K562 (cell line): ENCODE results near the gene RPS19. TPM values are rescaled to one million over a fixed set of nuclear protein-coding genes. Genes with fewer than 3 reads are reported as not detected.

ENCODE experiments used
- CBX2 ChIP-seq: fragments of 200-600 bp; sonication (generic); IDR thresholded peaks from one replicate; pipeline ENCODE4 v1.6.1; 2012; ENCODE audit warnings: mild to moderate bottlenecking, low read length, inconsistent platforms; ENCODE audit not compliant: insufficient read depth, poor library complexity, severe bottlenecking
- DACH1 ChIP-seq: fragments of 450-650 bp; IDR thresholded peaks from 2 replicates; pipeline ENCODE4 v1.6.1; 2018; ENCODE audit not compliant: partially characterized antibody
- FOSL1 ChIP-seq: fragments of 200-800 bp; sonication (Bioruptor generic); conservative IDR thresholded peaks from 2 replicates; pipeline ENCODE4 v1.6.1; 2016; ENCODE audit warnings: missing genetic modification characterization, missing compliant biosample characterization
- GATAD2B ChIP-seq: fragments of 450-650 bp; IDR thresholded peaks from 2 replicates; pipeline ENCODE4 v1.6.1; 2017; ENCODE audit warnings: mild to moderate bottlenecking, borderline replicate concordance
- MXI1 ChIP-seq: IDR thresholded peaks from 2 replicates; pipeline ENCODE4 v1.6.1; 2011; ENCODE audit warnings: low read depth, mild to moderate bottlenecking, improper control_type of control experiment, low read length
- NELFE ChIP-seq: IDR thresholded peaks from 2 replicates; pipeline ENCODE4 v1.6.1; 2011; ENCODE audit warnings: mild to moderate bottlenecking; ENCODE audit not compliant: insufficient read depth, insufficient read length
- NFIC ChIP-seq: fragments of 450-650 bp; IDR thresholded peaks from 2 replicates; pipeline ENCODE4 v1.6.1; 2017; ENCODE audit warnings: mild to moderate bottlenecking, inconsistent platforms
- SIN3A ChIP-seq, 2 experiments: fragments of 150-350 bp in 1 of 2; IDR thresholded peaks; 2 replicates each; pipeline ENCODE4 v1.6.1; 2011 to 2016; ENCODE audit warnings: borderline replicate concordance in 2 of 2, low read depth in 2 of 2, low read length in 2 of 2, mild to moderate bottlenecking in 2 of 2, moderate library complexity in 2 of 2; ENCODE audit not compliant: control insufficient read depth in 1 of 2
- SRF ChIP-seq, 2 experiments: fragments of 250-450, 450-650 bp in 1 of 2; sonication (Bioruptor Pico) in 1 of 2; sonication (generic) in 1 of 2; formaldehyde crosslinking; IDR thresholded peaks; 2 replicates each; pipeline versions ENCODE4 v1.5.0 to v1.5.1; 2020 to 2022; ENCODE audit warnings: mild to moderate bottlenecking in 1 of 2, missing genetic modification reagents in 1 of 2
- TAF15 ChIP-seq: fragments of 200-400 bp; formaldehyde crosslinking; IDR thresholded peaks from 2 replicates; pipeline ENCODE4 v1.6.1; 2017; ENCODE audit warnings: mild to moderate bottlenecking, low read depth, low read length, moderate library complexity
- TSC22D4 ChIP-seq: fragments of 450-650 bp; IDR thresholded peaks from 2 replicates; pipeline ENCODE4 v1.6.1; 2016; ENCODE audit warnings: missing genetic modification characterization, missing biosample characterization, control low read depth
- XRCC4 ChIP-seq: IDR thresholded peaks from one replicate; pipeline ENCODE4 v1.6.1; 2011; ENCODE audit not compliant: insufficient read depth, insufficient read length; ENCODE audit errors: extremely low read depth
- ZBTB1 ChIP-seq: sonication (generic); formaldehyde crosslinking; IDR thresholded peaks from 2 replicates; pipeline ENCODE4 v1.8.1; 2023; ENCODE audit warnings: missing genetic modification reagents, low read depth, mild to moderate bottlenecking, borderline replicate concordance
- ZNF586 ChIP-seq: fragments of 450-650 bp; formaldehyde crosslinking; conservative IDR thresholded peaks from 2 replicates; pipeline ENCODE4 v1.4.0; 2020; ENCODE audit warnings: mild to moderate bottlenecking, moderate library complexity
- ZNF696 ChIP-seq: fragments of 250-450 bp; sonication (Bioruptor Pico); conservative IDR thresholded peaks from 2 replicates; pipeline ENCODE4 v1.4.0; 2020; ENCODE audit warnings: mild to moderate bottlenecking, moderate library complexity
- ZNF75A ChIP-seq: fragments of 450-650 bp; formaldehyde crosslinking; IDR thresholded peaks from 2 replicates; pipeline ENCODE4 v1.4.0; 2020; ENCODE audit warnings: mild to moderate bottlenecking
- ZNF79 ChIP-seq: fragments of 250-450 bp; sonication (Bioruptor Pico); IDR thresholded peaks from 2 replicates; pipeline ENCODE4 v1.4.0; 2020; ENCODE audit warnings: low read depth, mild to moderate bottlenecking, moderate library complexity
- polyA plus RNA-seq, 8 experiments: library from polyadenylated mRNA; depleted of rRNA in 4 of 8; stranded (reverse) in 5 of 8; unstranded in 3 of 8; fragments of >200 nt; fragmentation: Nextera tagmentation in 2 of 8; fragmentation: Illumina TruSeq in 1 of 8; extraction: Ambion mirVana in 2 of 8; extraction: Trizol in 1 of 8; gene quantifications; 2 replicates each; pipeline versions ENCODE4 v1.2.1 to v1.2.3, GENCODE V29; 2011 to 2014; ENCODE audit warnings: inconsistent platforms in 1 of 8, missing spikeins in 1 of 8
- total RNA-seq, 7 experiments: library from RNA; depleted of rRNA in 6 of 7; stranded (reverse); fragments of >200 nt in 6 of 7; fragmentation: Illumina TruSeq in 2 of 7; extraction: Trizol in 2 of 7; gene quantifications; 2 replicates each; pipeline versions ENCODE4 v1.2.1 to v1.2.3, GENCODE V29; 2011 to 2021; ENCODE audit warnings: low replicate concordance in 1 of 7
- TF ChIP-seq, protein P1 (sequence below): fragments of 450-650 bp; IDR thresholded peaks from 2 replicates; pipeline ENCODE4 v1.6.1; 2017; ENCODE audit warnings: mild to moderate bottlenecking, moderate library complexity
- TF ChIP-seq, protein P2 (sequence below): sonication (generic); IDR thresholded peaks from 2 replicates; pipeline ENCODE4 v1.6.1; 2016
- TF ChIP-seq, protein P3 (sequence below): fragments of 250-450 bp; sonication (Bioruptor Pico); IDR thresholded peaks from 2 replicates; pipeline ENCODE4 v1.8.0; 2021; ENCODE audit warnings: moderate library complexity, mild to moderate bottlenecking, inconsistent platforms
- TF ChIP-seq, protein P4 (sequence below): sonication (generic); formaldehyde crosslinking; IDR thresholded peaks from 2 replicates; pipeline ENCODE4 v1.9.0; 2022; ENCODE audit warnings: mild to moderate bottlenecking, missing genetic modification reagents
- TF ChIP-seq, protein P5 (sequence below): sonication (generic); formaldehyde crosslinking; IDR thresholded peaks from 2 replicates; pipeline ENCODE4 v1.8.0; 2022; ENCODE audit warnings: mild to moderate bottlenecking, missing genetic modification reagents
- TF ChIP-seq, protein P6 (sequence below): fragments of 200-800 bp; sonication (Bioruptor generic); IDR thresholded peaks from 2 replicates; pipeline ENCODE4 v1.6.1; 2017; ENCODE audit warnings: missing genetic modification characterization, missing compliant biosample characterization

The RPS19 gene
- total and polyA plus RNA-seq, 9 of the 15 experiments (the other 6 are each of a cell fraction or from before 2014, with no cell fraction given) = 1,964 to 3,408 (median 2,747) TPM

DNA sequence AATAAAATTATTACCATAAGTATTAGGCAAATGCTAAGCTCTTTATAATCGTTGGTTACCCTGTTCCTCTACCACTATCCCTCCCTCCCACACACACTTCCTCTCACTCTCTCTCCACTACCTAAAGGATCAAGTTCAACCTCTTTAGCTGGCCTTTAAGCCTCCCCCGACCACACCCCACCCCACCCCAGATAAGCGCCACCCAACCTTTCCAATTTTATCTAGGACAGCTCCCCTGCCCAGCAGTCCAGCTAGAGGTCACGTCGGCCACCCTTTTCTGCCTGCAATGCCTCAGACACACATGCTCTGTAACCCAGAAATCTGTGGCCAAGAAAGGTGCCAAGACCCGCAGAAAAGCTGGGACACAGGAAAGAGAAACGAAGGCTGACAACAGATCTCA lies 16.7 kb upstream of the RPS19 start (continued):
- TF ChIP-seq TSC22D4 (tag) (no peak), FOSL1 (no peak), CBX2 (no peak), ZNF79 (CRISPR knock-in tag) (no peak), ZNF75A (no peak), SRF (CRISPR knock-in tag; IDR thresholded peaks at IDR 0.05) (no peak), ZNF586 (CRISPR knock-in tag) (no peak), GATAD2B (no peak), XRCC4 (no peak), TAF15 (no peak), NELFE (no peak), ZNF696 (CRISPR knock-in tag) (no peak), NFIC (no peak), SIN3A (IDR thresholded peaks at IDR 0.05; ENCODE audit: borderline replicate concordance in 2 of 2, control insufficient read depth in 1 of 2, low read depth in 2 of 2, low read length in 2 of 2) (no peak), ZBTB1 (no peak), DACH1 (no peak), MXI1 (no peak)
- TF ChIP-seq, protein P1, sequence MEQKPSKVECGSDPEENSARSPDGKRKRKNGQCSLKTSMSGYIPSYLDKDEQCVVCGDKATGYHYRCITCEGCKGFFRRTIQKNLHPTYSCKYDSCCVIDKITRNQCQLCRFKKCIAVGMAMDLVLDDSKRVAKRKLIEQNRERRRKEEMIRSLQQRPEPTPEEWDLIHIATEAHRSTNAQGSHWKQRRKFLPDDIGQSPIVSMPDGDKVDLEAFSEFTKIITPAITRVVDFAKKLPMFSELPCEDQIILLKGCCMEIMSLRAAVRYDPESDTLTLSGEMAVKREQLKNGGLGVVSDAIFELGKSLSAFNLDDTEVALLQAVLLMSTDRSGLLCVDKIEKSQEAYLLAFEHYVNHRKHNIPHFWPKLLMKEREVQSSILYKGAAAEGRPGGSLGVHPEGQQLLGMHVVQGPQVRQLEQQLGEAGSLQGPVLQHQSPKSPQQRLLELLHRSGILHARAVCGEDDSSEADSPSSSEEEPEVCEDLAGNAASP = no peak
- TF ChIP-seq, protein P2, sequence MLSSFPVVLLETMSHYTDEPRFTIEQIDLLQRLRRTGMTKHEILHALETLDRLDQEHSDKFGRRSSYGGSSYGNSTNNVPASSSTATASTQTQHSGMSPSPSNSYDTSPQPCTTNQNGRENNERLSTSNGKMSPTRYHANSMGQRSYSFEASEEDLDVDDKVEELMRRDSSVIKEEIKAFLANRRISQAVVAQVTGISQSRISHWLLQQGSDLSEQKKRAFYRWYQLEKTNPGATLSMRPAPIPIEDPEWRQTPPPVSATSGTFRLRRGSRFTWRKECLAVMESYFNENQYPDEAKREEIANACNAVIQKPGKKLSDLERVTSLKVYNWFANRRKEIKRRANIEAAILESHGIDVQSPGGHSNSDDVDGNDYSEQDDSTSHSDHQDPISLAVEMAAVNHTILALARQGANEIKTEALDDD = peak; percentile 86
- TF ChIP-seq, protein P3, sequence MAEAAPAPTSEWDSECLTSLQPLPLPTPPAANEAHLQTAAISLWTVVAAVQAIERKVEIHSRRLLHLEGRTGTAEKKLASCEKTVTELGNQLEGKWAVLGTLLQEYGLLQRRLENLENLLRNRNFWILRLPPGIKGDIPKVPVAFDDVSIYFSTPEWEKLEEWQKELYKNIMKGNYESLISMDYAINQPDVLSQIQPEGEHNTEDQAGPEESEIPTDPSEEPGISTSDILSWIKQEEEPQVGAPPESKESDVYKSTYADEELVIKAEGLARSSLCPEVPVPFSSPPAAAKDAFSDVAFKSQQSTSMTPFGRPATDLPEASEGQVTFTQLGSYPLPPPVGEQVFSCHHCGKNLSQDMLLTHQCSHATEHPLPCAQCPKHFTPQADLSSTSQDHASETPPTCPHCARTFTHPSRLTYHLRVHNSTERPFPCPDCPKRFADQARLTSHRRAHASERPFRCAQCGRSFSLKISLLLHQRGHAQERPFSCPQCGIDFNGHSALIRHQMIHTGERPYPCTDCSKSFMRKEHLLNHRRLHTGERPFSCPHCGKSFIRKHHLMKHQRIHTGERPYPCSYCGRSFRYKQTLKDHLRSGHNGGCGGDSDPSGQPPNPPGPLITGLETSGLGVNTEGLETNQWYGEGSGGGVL (CRISPR knock-in tag) = no peak
- TF ChIP-seq, protein P4, sequence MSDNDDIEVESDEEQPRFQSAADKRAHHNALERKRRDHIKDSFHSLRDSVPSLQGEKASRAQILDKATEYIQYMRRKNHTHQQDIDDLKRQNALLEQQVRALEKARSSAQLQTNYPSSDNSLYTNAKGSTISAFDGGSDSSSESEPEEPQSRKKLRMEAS = no peak
- TF ChIP-seq, protein P5, sequence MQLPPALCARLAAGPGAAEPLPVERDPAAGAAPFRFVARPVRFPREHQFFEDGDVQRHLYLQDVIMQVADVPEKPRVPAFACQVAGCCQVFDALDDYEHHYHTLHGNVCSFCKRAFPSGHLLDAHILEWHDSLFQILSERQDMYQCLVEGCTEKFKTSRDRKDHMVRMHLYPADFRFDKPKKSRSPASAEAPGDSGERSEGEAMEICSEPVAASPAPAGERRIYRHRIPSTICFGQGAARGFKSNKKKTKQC (CRISPR knock-in tag) = no peak
- TF ChIP-seq, protein P6, sequence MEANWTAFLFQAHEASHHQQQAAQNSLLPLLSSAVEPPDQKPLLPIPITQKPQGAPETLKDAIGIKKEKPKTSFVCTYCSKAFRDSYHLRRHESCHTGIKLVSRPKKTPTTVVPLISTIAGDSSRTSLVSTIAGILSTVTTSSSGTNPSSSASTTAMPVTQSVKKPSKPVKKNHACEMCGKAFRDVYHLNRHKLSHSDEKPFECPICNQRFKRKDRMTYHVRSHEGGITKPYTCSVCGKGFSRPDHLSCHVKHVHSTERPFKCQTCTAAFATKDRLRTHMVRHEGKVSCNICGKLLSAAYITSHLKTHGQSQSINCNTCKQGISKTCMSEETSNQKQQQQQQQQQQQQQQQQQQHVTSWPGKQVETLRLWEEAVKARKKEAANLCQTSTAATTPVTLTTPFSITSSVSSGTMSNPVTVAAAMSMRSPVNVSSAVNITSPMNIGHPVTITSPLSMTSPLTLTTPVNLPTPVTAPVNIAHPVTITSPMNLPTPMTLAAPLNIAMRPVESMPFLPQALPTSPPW = peak; percentile 56; the same call in 1 of the 2 replicates
